ENCODE results near the gene VPS37B. TPM values are rescaled to one million over a fixed set of nuclear protein-coding genes. Genes with fewer than 3 reads are reported as not detected.
A peak's percentile ranks its signal among the peaks of the same experiment; 100 is the strongest.

Gene VPS37B
- total and polyA plus RNA-seq, 8 donors: 13.4 to 105 (median 47.8) TPM

GRCh38 chr12:122891661-122892525, 4.0 kb downstream of the VPS37B start:
- H3K4me1 ChIP-seq: peaks cover 79 to 85% (median 82%) of the 10 kb centered on the region in 4 donors

GRCh38 chr12:122889761-122890520, 6.0 kb downstream of the VPS37B start:
- 51 to 63% (median 54%) methylated on average over 13 of the region's 13 CpGs for WGBS, 5 donors
- Histone ChIP-seq H3K4me3 (peak overlapping the region in 1 of 4 donors; percentile 25), H3K27ac (peak overlapping the region; percentile 81 to 99 (median 97)), H3K27me3 (no peaks in the 10 kb centered on the region), H3K36me3 (no peaks in the 10 kb centered on the region), H3K4me1 (peaks cover 87 to 97% (median 92%) of the 10 kb centered on the region in 4 donors), H3K9me3 (no peaks in the 10 kb centered on the region)
- no peak for TF ChIP-seq POLR2A (IDR thresholded peaks at IDR 0.05)
- DNase-seq: no peak
- intact Hi-C loops (cut with DNase I; ENCODE audit: low total_unique reads): no loop called here

More at GRCh38 chr12:122891661-122892525, 4.0 kb downstream of the VPS37B start:
- Histone ChIP-seq H3K9me3 (no peaks in the 10 kb centered on the region), H3K4me3 (peak overlapping the region in 3 of 4 donors; percentile 9 to 62 (median 24)), H3K36me3 (no peaks in the 10 kb centered on the region), H3K27me3 (no peaks in the 10 kb centered on the region), H3K27ac (peak overlapping the region; percentile 63 to 99 (median 97))
- WGBS, 5 donors: 13 to 24% (median 17%) methylated on average over 10 of the region's 10 CpGs
- intact Hi-C loops (cut with DNase I; ENCODE audit: low total_unique reads): no loop called here
- TF ChIP-seq CTCF (IDR thresholded peaks at IDR 0.05) (no peak), POLR2A (IDR thresholded peaks at IDR 0.05) (no peak), POLR2AphosphoS5 (IDR thresholded peaks at IDR 0.05) (peak in 2 of 3 donors; percentile 1 to 17)
- DNase-seq: peak in 1 of 2 donors; percentile 83

GRCh38 chr12:122888232-122888752, 7.6 kb downstream of the VPS37B start:
- H3K36me3 ChIP-seq: no peaks in the 10 kb centered on the region
- peak overlapping the region; percentile 74 to 99 (median 97) for H3K27ac ChIP-seq
- peak; percentile 86 to 95 for DNase-seq
- intact Hi-C loops (cut with DNase I; ENCODE audit: low total_unique reads): no loop called here
- no peaks in the 10 kb centered on the region for H3K27me3 ChIP-seq
- peaks cover 86 to 97% (median 91%) of the 10 kb centered on the region in 4 donors for H3K4me1 ChIP-seq
- TF ChIP-seq POLR2AphosphoS5 (IDR thresholded peaks at IDR 0.05): peak; percentile 5 to 88 (median 82)
- TF ChIP-seq EP300 (IDR thresholded peaks at IDR 0.05): no peak
- TF ChIP-seq POLR2A (IDR thresholded peaks at IDR 0.05): peak in 2 of 4 donors; percentile 22 to 56
- TF ChIP-seq CTCF (IDR thresholded peaks at IDR 0.05): no peak
- peak overlapping the region in 3 of 4 donors; percentile 17 to 25 (median 21) for H3K4me3 ChIP-seq
- 9 to 11% (median 9%) methylated on average over 12 of the region's 12 CpGs for WGBS, 5 donors
- H3K9me3 ChIP-seq: no peaks in the 10 kb centered on the region

- peaks cover 84 to 95% (median 89%) of the 10 kb centered on the region in 4 donors for H3K4me1 ChIP-seq
- TF ChIP-seq POLR2AphosphoS5 (IDR thresholded peaks at IDR 0.05) (no peak), POLR2A (IDR thresholded peaks at IDR 0.05) (no peak), CTCF (IDR thresholded peaks at IDR 0.05) (no peak), EP300 (IDR thresholded peaks at IDR 0.05) (no peak)
- peak in 1 of 2 donors; percentile 40 for DNase-seq
Measured at GRCh38 chr12:122887819-122888212, 8.1 kb downstream of the VPS37B start.

More at GRCh38 chr12:122887819-122888212, 8.1 kb downstream of the VPS37B start:
- Histone ChIP-seq H3K36me3 (no peaks in the 10 kb centered on the region), H3K27ac (peak overlapping the region; percentile 82 to 99 (median 97)), H3K4me3 (peak overlapping the region in 2 of 4 donors; percentile 17 to 25), H3K9me3 (no peaks in the 10 kb centered on the region), H3K27me3 (no peaks in the 10 kb centered on the region)
- WGBS, 5 donors: 42 to 55% (median 49%) methylated on average over 5 of the region's 5 CpGs
- intact Hi-C loops (cut with DNase I; ENCODE audit: low total_unique reads): no loop called here

All from stomach (tissue), 9 donors.